Lower leg skin (tissue), 3 donors: ENCODE measurements around the gene HAX1.

ENCODE experiments used
- POLR2A ChIP-seq, 2 donors: fragments of 450-650 bp; IDR thresholded peaks; one replicate each; pipeline ENCODE4 v1.6.1; 2016 to 2017; ENCODE audit warnings: antibody characterized with exemption in 2 of 2, mild to moderate bottlenecking in 1 of 2, moderate library complexity in 1 of 2
- TF ChIP-seq, protein P1 (sequence below), 3 donors: fragments of 450-650 bp; IDR thresholded peaks; one replicate each; pipeline ENCODE4 v1.5.1; 2016; ENCODE audit warnings: antibody characterized with exemption in 3 of 3, mild to moderate bottlenecking in 3 of 3, moderate library complexity in 2 of 3

DNA sequence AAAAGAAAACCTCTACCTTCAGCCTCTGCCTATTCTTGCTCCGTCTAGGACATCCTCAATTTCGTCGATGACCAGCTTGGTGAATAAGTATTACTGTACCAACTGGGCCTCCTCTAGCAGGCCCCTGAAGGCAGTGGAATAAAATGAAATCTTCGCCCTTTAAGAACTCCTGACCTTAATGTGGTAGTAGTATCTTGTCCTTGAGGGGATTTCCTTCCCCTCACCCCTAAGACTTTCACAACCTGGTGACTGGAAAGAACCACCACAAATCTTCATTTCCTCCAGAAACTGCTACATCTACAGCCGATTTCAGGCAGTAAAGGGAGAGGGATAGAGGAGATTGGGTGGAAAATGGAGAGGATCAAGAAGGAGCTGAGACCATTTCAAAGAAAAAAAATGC, 1.6 kb upstream of the HAX1 start:
- TF ChIP-seq, protein P1, sequence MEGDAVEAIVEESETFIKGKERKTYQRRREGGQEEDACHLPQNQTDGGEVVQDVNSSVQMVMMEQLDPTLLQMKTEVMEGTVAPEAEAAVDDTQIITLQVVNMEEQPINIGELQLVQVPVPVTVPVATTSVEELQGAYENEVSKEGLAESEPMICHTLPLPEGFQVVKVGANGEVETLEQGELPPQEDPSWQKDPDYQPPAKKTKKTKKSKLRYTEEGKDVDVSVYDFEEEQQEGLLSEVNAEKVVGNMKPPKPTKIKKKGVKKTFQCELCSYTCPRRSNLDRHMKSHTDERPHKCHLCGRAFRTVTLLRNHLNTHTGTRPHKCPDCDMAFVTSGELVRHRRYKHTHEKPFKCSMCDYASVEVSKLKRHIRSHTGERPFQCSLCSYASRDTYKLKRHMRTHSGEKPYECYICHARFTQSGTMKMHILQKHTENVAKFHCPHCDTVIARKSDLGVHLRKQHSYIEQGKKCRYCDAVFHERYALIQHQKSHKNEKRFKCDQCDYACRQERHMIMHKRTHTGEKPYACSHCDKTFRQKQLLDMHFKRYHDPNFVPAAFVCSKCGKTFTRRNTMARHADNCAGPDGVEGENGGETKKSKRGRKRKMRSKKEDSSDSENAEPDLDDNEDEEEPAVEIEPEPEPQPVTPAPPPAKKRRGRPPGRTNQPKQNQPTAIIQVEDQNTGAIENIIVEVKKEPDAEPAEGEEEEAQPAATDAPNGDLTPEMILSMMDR (IDR thresholded peaks at IDR 0.05): no peak
- TF ChIP-seq POLR2A (IDR thresholded peaks at IDR 0.05): no peak
